ENCODE data around the gene DACH1.
"Not testable (repeated sequence)": the region's sequence is repeated elsewhere in the genome, so short reads cannot be mapped to it uniquely, and the experiment has no call there.

Gene DACH1

DNA sequence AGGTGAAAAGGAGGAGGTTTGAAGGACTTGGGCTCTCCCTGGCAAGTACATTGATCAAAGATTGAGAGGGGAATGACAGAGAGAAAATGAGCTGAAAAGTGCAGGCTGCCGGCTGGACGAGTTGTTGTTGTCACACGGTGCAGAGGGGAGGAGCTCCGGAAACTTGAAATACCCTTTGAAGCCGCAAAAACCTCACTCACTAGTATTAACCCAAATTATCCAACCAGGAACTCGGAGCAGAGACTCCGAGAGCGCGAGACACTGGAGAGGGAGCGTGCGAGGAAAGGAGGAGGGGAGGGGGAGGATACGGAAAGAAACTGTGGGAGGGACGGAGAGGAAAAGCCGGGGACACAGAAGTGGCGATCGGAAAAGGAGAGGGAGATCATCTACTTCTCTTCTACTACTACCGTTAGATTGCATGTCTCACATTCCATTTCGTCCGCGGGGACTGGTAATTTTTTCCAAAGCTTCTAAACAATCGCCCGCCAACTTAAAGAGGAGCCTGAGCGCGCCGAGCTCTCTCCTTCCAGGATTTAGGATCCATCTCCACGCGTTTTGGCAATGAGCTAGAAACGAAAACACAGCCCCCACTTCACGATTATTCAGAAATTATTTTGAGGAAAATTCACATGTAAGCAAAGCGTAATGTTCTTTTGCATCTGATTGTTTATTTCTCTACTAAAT lies at the start of gene DACH1:
Gene DACH1, minus strand, starts transcription at position 74 of the 684 bp plus-strand sequence.
- peak; percentile 82 for DNase-seq

DNA sequence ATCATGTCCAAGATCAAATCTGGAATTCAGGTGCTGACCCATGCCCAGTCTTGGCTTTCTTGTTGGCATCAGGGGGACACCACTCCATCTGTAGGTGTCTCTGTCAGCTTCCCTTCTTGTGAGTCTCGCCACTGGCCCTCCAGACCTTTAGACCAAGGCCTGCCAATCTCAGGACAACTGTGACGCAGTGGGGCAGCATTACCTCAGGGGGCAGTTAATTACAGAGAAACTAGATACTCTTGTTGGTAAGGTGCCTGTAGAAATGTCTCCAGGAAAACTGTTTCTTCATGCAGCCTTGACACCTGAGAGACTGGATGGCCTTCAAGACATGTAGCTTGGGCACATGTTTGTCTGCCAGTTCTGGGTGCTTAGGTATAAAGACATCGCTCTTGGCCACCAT lies 46.7 kb upstream of the DACH1 start:
- DNase-seq: no peak

DNA sequence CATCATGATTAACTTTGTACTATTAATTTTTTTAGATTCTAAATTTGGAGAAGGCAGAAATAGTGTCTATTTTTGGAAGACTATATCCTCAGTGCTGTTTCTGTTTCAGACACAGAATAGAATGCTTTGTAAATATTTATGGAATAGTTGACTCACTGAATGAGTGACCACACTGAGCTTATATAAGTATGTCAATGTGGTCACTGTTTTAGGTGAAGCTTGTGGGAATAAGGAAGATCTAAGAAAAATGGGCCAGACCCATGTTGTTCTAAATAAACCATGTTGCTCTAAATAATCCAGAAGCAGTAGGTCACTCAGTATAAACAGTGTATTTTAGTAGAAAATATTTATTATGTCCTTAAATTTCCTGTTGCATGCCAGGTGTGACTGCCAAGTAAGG lies 45.5 kb upstream of the DACH1 start:
- no peak for DNase-seq

DNA sequence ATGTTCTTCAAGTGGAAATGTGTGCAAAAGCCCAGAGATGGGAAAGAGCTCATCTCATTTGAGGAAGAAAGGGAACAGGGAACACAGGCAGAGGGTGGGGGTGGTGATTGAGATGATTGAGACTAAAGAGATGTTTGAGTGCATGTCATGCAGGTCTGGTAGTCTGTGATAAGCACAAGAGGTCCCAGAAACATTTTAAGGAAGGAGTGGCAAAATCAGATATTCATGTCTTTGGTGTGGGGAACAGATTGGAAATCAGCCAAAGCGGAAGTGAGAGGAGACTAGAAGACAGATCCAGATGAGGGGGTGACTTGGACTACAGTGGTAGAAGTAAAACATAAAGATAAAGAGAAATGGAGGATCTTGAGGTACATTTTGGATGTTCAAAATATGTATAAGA lies 39.4 kb upstream of the DACH1 start:
- no peak for DNase-seq

DNA sequence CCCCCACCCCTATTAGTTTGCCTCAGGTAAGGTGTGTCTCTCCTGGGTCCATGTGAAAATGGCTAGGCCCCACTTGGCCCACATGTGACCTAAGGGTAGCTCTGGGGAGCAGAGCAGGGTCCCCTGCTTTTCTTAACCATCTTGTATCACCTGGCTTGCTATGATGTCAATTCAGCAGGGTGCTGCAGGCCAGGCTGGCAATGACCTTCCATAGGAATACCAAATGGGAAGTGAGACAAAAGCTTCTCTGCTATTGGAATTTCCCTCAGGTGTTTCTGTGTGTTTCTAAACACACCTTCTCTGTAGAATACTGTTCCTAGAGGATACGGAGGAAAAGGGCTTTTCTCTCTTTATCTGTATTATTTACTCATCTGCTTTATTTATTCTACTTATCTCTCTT lies 35.7 kb upstream of the DACH1 start:
- no peak for DNase-seq

DNA sequence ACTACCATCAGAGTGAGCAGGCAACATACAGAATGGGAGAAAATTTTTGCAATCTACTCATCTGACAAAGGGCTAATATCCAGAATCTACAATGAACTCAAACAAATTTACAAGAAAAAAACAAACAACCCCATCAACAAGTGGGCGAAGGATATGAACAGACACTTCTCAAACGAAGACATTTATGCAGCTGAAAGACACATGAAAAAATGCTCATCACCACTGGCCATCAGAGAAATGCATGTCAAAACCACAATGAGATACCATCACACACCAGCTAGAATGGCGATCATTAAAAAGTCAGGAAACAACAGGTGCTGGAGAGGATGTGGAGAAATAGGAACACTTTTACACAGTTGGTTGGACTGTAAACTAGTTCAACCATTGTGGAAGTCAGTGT lies 26.5 kb upstream of the DACH1 start:
- not testable (repeated sequence) for DNase-seq

DNA sequence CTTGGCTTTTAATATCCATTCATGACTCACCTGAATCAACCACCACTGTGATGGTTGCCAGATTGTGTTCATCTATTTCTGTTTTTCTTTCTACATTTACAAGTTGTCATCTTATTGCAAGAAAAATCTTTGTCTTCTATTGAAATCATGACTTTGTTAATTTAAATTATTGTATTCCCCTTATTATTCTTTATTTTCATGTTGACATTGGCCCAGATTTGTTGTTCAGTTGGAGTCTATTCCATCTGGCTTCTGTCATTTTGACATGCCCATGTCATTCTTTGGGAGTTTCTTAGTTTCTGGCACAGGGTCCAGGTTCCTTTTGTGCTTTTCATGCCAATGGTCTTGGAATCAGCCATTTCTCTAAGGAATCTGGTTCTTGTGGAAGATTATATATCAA lies 19.9 kb upstream of the DACH1 start:
- DNase-seq: no peak

DNA sequence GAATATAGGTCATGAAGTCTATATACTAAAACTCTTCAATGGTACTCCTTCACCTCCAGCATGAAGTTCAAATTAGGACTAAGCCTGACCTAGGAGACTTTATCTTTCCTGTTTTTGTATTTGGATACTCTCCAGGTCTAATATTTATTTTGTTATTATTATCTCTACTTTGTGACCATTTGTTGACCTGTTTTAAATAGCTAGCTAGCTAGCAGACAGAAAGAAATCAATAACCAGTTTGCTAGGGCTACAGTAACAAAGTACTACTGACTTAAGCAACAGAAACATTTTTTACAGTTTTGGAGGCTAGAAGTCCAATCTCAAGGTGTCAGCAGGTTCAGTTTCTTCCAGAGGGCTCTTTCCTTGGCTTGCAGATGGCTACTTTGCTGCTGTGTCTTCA lies 15.1 kb upstream of the DACH1 start:
- DNase-seq: no peak

DNA sequence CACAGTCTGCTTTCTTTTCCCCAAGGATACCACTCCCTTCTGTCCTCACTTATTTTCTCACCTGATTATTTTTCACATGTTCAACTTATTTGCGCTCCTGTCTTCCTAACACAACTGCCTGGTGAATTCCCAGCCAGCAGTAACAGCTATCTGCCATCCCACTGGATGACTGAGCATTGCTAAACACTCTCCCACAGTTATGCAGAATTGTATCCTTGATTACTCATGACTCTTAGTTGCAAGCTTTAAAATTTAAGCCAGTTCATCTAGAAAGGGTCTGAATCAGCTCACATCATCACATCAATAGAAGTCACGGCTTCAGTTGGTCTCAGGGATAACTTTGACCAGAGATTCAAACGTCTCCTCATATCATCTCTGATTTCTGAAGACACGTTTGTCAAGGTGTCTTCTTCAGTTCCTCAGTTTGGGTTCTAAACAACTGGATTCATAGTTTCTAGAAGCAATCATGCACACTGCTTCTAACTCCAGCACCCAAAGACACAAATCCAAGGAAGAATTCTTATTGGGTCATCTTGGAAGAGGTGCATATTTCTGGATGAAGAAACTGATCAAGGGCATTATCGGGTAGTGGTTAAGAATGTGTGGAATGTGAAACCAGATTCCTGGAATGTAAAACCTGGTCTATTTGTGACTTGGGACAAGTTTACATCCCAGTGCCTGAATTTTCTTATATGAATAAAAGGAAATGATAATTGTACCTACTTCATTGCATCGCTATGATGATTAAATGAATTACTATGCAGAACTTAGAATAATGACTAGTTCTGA lies 13.9 kb upstream of the DACH1 start:
- no peak for DNase-seq

DNA sequence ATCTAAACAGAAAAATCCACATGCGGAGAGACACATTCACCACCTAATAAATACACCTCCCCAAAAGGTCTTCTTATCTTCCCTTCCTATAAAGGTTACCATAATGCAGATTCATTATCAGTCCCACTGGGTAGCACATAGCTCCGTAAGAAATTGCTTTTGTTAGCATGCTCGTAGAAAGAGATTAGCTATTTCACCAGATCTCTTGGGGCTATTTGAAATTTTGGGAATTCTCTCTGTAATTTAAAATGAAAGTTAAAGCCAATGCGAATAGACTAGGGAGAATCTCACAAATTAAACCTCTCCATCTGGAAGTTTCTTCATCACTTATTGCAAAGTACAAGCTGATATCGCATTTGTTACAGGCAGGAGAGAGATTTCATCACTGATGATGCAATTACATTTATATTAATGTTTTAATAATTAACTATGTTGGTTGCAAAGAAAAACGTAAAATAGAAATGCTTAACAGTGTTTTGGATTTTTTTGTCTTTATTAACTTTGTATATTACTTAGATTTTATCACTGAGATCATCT lies 12.9 kb upstream of the DACH1 start:
- no peak for DNase-seq

DNA sequence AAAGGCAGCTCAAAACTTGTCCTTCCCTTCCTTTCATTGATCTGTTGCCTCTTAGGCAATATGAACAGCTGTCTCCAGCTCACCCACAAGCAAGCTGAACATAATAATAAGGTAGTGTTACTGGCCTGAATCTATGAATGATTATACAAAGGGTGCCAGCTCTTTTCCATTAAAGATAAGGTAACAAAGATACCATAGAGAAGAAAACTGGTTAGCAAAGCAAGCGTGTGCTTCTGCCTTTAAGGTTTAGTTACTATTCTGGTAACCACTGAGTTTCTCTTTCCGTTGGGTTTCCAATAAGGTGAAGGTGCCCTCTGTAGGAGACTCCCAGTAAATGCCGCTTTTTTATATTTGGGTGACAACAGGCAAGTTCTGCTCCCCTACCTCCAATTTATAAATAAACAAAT lies 12.1 kb upstream of the DACH1 start:
- DNase-seq: no peak

DNA sequence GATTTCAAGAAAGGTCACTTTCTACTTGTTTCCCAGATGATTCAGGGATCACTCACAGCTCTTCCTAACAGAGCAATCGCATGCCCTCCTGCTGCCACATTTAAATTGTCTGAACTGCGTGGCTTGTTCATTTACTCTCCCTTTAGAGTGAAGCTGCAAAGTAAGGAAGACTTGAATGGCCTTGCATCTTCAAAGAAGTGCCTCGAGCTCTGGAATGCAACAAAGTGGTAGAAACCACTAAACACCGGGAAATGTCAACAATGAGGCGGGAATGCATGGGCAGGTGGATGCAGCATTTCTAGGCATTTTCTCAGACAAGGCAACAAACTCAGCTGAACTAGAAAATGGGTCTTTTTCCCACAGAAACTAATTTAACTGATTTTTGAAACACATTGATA lies 10.3 kb upstream of the DACH1 start:
- no peak for DNase-seq

DNA sequence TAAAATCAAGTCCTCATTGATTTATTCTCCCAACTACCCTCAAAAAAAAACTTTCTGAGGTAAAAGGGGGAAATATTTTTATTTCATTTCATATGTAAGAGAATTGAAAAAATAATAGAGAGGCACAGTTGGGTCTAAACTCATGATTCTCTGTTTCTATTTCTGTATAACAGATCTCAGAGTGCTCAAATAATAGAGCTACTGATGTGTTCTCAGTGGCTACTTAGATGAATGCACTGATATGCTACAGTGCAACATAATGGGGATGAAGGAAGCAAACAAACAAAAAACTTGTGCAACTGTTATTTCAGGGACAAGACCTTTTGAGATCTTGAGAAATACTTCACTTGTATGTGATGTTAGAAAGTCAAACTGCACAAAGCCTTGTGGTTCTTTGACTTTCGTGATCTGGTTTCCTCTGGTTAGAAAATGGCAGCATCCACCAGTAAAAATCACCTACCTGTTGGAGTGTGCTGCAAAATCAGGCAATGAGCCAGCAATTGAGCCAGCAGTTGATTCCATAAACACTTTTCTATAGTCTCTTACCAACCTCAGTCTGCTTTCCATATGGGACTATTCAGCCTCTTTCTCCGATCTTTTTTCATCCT lies 9.7 kb upstream of the DACH1 start:
- DNase-seq: no peak

DNA sequence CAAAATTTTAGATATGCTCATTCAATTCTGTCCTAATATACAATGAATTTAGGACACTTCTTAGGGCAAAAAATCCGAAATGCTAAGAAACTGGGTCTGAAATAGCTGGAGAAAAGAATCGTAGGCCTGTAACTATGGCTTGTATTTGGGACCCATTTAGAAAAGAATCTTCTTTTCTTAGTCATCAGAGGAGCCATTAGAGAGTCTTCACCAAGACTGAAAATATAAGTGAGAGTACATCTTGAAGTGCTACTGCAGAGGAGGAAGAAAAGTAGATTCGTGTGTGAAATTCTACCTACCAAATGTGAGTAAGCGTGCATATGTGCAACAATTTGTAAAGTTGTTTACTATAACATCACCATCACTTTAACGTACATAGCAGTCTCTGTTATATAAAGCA lies 8.8 kb upstream of the DACH1 start:
- no peak for DNase-seq

DNA sequence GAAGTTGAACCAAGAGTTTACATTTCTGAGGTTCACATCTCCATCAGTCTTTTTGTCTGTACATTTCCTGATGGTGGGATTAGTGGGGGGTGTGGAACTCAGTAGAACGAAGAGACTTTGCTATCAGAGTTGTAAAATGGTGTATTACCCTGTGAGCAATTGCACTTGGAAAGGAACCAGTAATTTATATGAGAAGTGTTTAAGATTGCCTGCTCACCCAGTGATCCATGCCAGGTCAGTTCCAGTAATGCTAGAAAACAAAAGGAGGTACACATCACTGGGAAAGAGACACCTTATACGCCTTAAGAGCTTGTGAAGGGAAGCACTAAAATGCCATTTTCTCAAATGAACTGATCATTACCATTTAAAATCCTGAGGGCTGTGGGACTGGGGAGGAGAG lies 7.5 kb upstream of the DACH1 start:
- no peak for DNase-seq

DNA sequence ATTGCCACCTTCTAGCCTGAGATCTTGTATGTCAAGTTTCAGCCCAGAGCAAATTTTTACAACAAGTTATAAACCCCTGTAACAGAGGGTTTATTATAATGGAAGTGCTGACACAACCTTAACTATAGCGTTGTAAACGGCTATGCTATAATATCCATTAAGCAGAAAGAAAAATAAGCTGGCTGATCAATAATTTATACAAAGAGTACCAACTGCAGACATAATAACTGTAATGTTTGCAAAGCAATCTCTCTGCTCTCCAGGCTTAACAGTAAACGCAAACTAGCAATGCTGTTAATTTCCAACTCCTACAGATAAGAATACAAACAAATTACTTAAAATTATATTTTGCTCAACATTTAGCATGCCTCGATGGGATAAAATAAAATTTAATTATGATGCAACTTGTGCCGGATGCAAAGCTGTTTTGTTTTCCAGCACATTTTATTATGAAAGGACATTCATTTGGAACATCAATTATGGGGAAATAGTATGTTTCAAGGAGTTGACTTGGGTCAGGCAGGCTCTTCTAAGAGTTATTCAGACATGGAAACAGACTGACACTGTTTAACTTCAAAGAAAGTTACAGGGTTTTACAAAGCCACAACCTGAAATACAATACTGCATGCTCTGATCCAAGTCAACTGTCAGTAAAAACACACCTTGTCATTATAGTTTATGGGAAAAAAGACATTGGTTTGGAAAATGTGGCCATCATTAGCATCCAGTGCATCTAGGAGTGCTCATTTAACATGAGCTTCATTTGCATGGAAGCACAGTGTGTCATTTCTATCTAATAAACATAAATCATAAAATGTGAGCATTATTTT lies 6.6 kb upstream of the DACH1 start:
- no peak for DNase-seq

DNA sequence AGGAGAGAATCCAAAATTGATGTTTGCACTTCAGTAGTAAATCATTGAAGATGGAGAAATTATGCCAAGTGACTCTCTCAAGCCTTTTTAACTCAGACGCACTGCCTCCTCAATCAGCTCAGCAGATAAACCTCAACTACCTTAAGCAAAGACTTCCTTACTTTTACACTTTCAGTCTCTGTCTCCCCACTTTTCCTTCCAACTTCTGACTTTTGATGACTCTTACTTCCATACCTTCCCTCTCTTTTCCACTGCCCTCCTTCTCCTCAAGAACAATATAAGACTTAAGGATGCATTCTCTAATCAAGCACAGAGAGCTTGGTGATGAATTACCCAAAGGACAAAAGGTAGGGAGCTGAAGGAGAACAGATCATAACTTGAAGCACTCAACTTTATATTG lies 4.8 kb upstream of the DACH1 start:
- DNase-seq: no peak

DNA sequence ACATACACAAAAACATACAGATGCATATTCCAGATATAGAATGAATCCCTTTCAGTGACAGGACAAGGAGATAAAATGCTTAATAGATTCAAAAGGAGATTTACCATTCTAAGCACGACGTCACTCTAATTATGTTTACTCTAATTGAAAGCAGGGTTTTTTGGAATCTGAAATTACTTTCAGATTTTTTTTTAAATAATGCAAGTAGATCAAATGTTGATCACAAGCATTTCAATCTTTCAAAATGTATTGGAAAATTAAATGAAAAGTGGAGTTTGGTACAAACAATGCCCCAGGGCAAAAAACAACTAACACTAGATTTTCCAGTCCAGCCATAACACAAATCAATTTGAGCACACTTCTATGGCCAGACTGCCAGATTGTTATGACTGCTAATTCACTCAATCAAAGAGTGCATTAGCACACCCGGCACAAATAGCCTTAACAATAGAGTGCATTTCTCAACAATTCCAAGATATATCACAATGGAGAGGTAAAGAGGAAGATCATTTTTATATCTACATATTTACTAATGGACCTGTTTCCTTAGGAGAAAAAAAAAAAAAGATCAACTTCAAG lies 4.3 kb upstream of the DACH1 start:
- DNase-seq: no peak

DNA sequence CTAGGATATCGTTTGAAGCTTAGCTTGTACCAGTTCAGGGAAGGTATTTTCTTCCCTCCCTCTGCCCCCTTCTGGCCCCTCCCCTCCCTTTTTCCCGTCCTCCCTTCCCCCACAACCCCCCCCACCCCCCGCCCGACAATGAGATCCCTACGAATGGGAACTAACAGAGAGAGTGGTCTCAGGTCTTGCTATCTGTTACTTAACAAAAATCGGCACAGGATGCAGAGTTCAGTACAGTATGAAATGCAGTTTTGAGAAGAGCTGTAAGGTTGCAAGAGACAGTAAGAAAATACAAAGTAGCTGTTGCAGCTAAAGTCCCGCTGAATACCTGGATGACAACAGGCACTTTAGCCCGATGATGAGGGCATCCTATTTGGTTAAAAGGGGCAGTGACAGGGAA lies 3.1 kb upstream of the DACH1 start:
- DNase-seq: no peak

DNA sequence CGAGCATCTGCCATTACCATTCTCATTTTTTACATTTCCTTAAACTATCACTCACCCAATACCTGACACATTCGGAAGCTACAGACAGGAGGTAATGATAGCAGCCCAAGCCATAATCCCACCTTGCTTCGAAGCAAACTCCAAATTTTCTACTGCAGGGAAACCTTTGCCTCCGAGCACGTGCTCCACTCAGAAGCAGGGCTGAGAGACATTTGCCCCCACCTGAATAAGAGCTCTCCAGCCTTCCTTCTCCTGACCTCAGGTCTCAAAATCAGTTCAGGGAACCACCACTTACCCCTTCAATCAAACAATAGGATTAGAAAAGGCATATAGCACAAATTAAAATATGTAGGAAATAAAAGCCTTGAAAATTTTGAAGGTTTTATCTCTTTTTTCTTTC lies 2.3 kb upstream of the DACH1 start:
- DNase-seq: no peak

DNA sequence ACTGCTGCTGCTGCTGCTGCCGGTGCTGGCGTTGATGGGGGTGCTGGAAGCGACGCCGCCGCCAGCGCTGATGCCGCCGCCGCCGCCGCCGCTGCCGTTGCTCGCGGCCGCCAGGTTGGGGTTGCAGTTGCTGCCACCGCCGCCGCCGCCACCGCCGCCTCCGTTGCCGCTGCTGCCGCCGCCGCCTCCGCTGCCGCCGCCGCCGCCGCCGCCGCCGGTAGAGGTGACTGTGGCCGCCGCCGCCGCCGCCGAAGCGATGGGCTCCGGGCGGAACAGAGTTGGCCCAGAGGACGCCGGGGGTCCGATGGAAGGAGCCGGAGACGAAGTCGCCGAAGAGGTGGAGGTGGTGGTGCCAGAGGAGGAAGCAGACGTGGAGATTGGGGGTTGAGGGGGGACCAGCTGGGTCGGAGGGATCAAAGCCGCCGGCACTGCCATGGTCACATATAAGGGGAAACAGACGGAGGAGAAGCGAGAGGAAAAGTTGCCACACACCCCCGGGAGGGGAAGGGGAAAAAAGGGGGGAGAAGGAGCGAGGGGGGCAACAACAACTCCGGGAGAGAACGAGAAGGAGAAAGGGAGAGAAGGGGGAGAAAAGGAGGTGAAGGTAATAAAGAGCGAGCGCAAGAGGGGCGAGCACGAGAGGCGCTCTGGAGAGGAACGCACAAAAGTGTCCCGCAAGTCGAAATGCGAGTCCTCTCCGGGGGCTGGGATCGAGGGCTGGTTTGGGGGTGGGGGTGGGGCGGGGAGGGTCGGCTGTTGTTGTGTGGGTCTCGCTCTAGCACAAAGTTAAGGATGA lies 471 bp downstream of the DACH1 start:
- DNase-seq: peak; percentile 55

DNA sequence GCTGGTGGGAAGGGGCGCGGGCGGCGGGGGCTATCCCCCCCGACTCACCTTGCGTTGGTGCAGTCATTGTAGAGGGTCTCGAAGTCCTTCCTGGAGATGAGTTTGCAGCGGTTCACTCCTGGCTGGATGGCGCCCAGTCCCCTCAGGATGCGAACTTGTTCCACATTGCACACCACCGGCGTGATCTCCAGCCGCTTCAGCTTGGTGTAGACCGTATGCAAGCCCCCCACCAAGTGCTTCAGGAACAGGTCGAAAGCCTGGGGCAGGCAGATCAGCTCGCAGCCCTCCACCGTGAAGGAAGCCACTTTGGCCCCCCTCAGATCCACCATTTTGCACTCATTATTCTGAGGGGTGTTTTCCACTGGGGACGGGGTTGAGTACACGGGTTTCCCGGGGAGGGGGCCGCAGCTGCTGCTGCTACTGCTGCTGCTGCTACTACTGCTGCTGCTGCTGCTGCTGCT lies 1.1 kb downstream of the DACH1 start:
- DNase-seq: peak; percentile 50

All from left hindlimb (tissue), 1 donor.